Breast epithelium (tissue), 3 donors: Measurements from ENCODE around the gene CWC25.

Source experiments
- POLR2A ChIP-seq: fragments of 450-650 bp; IDR thresholded peaks from one replicate; pipeline ENCODE4 v1.6.1; 2016; ENCODE audit warnings: antibody characterized with exemption, mild to moderate bottlenecking, moderate library complexity
- POLR2AphosphoS5 ChIP-seq, 3 donors: sonication (generic); formaldehyde crosslinking; IDR thresholded peaks; one replicate each; pipeline ENCODE4 v1.6.1; 2017; ENCODE audit warnings: antibody characterized with exemption in 3 of 3

GRCh38 chr17:38796451-38797157 lies 28.5 kb downstream of the CWC25 start:
- no peak for TF ChIP-seq POLR2AphosphoS5 (IDR thresholded peaks at IDR 0.05)
- TF ChIP-seq POLR2A, result no peak
